Left lobe of liver (tissue), 2 donors: ENCODE results near the gene DYSF. TPM values are rescaled to one million over a fixed set of nuclear protein-coding genes. Genes with fewer than 3 reads are reported as not detected.
A peak's percentile ranks its signal among the peaks of the same experiment; 100 is the strongest.

Experiments
- ATAC-seq: fragments of 200-7000 bp; cut with Tn5 transposase; one replicate; pipeline ENCODE4 v1.9.1; 2020; ENCODE audit warnings: mild to moderate bottlenecking, moderate library complexity
- DNase-seq: peaks from one replicate; pipeline ENCODE4 v3.0.0-alpha.2; 2020; ENCODE audit warnings: low spot score
- total RNA-seq: library from RNA; stranded (reverse); gene quantifications from one replicate; pipeline ENCODE4 v1.2.1, GENCODE V29; 2021
- donor health status: DM: no; HTN: no; CAD: no; lungs with moderate emphysema.
- donor health status: DM: no; HTN: yes; CAD: no.

DYSF gene
- total RNA-seq, 1 donor from 2014 or later, result 30.0 TPM

DNA sequence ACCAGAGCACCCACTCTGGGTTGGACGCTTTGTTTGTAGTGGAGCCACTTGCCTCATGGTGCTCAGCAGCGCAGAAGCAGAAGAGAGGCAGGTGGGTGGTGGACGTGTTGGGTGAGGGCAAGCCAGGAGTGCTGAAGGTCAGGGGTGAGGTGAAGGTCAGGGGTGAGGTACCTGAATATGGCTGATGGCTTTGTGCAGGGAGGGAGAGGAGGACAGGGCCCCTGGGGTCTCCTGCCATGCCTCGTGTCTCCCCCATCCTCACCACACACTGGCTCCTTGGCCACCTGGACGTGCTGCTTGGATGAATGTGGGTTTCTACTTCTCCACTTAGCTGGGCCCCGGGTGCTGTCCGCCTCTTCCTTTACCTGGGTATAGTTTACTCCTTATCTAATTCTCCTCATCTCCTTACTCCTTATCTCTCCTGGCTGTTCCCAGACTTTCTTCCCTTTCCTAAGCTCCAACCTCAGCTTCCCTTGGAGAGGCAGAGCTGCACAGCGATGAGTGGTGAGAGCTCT, 68.1 kb downstream of the DYSF start:
- DNase-seq (peak; percentile 29), ATAC-seq (no peak)

- ATAC-seq (no peak), DNase-seq (no peak)
Observed at GRCh38 chr2:71524476-71524875, 71.1 kb downstream of the DYSF start.

DNA sequence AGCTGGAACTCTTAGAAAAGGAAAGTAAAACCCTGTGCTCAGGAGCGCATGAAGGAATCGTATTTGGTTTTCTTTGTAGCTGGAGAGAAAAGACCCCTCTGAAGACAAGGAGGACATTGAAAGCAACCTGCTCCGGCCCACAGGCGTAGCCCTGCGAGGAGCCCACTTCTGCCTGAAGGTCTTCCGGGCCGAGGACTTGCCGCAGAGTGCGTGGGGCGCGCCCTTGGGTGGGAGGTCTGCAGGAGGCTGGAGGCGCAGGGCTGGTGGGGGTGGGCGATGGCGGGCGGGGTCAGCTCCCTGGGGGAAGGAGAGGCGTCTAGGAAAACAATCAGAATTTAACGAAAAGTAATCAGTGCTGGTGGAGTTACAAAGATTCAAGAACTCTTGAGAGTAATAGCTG, 72.8 kb downstream of the DYSF start:
- ATAC-seq, result no peak
- no peak for DNase-seq

DNA sequence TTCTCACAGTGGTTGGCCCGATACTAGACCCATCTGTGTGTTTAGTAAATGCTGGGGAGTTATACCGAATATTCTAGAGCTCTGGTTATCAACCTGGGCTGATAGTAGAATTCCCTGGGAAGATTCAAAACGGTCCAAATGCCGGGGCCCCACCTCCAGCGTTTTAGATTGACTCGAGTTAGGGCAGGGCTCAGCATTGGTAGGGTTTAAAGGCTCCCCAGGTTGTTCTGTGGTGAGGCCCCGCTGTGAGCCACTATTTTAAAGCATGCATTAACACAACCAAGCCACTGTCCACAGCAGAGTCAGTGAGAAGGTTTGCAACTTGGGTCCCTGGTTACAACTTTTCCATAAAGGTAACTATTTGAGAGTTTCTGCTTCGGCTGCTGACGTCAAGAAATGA, 73.6 kb downstream of the DYSF start:
- ATAC-seq (no peak), DNase-seq (no peak)

- ATAC-seq (no peak), DNase-seq (no peak)
Observed at GRCh38 chr2:71528131-71528591, 74.8 kb downstream of the DYSF start.

GRCh38 chr2:71528749-71529148, 75.4 kb downstream of the DYSF start:
- no peak for ATAC-seq
- no peak for DNase-seq

GRCh38 chr2:71530211-71530610, 76.8 kb downstream of the DYSF start:
- peak; percentile 11 for ATAC-seq
- DNase-seq, result no peak

DNA sequence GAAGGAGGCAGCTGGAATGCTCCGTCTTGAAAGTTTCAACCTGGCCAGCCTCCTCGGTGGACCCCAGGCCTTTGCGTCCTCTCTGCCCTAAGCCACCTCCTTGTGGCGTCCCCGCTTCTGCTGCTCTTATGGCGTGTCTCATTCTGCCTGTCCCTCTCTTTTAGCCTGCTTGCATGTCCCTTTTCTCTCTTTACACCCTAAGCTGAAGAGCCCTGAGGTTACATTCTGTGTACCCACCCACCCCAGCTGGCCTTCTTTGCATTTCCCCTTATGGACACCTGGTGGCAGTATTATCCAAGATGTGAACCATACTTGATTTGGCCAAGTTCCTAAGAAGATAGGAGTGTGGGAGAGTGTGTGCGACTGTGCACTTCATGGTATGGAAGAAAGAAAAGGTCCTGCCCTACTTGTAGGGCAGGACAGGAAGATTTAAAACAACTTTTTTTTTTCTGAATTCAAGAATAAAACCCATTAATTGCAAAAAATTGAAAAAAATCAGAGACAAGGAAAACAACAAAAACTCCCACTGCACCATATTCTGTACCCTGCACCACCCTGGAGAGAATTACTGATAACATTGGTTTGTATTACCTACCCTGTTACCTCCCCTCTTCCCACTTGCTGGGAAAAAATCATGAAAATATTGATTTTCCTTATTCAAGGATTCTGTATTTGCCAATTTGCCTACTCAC, 77.4 kb downstream of the DYSF start:
- peak; percentile 75 for ATAC-seq
- no peak for DNase-seq

DNA sequence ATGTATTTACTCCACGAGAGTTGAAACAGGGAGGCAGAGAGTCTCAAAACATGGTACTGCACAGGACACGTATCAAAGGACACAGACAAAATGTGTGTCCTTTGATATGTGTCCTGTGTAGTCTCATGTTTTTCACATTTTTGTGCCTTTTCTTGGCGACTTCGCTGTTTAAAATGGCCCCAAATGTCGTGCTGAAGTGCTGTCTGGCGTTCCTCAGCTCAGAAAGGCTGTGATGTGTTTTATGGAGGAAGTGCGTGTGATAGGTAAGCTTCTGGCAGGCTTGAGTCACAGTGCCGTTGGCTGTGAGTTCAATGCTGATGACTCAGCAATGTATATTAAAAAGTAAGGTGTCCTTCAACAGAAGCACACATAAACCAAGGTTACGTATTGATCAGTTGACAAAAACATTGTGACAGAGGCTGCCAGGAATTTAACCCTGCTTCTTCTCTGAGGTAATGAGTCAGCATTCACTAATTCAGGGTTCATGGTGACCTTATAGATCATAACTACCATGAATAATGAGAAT, 78.2 kb downstream of the DYSF start:
- DNase-seq (no peak), ATAC-seq (no peak)

GRCh38 chr2:71532327-71532726, 79.0 kb downstream of the DYSF start:
- no peak for ATAC-seq
- DNase-seq, result no peak

DNA sequence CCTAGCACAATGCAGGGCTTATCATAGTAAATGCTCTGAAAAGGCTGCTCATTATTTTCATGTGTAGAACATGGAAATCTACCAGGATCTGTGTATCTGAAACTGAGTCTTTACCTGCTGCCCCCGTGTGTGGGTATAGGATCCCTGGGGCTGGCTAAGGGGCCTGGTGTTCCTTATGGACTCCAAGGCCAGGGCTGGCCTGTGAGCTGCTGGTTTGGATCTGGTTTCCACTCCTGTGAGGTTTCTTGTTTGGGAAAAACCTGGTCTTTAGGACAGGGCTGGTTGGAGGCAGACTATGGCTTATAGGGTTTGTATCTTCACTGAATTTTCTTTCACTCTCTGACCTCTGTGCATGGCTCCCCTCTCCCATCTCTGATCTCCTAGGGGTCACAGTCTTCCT, 80.8 kb downstream of the DYSF start:
- ATAC-seq (no peak), DNase-seq (no peak)

DNA sequence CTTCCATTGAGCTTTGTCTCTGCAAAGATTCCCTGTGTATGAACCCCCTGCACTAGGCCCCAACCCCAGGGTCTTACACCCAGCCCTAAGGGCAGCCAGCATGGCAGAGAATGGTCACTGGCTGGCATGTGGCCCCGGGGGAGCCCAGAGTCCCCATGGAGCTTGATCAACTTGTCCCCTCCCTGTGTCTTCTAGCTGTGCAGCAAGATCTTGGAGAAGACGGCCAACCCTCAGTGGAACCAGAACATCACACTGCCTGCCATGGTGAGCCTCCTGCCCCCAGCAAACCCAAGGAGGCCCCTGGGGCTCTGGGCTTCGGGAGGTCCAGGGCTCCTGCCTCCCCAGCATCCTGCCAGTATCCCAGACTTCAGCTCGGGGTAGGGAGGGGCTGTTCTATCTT, 81.5 kb downstream of the DYSF start:
- DNase-seq (no peak), ATAC-seq (no peak)

GRCh38 chr2:71535526-71535925, 82.2 kb downstream of the DYSF start:
- ATAC-seq (no peak), DNase-seq (no peak)

- ATAC-seq (no peak), DNase-seq (no peak)
Observed at GRCh38 chr2:71536226-71536671, 82.9 kb downstream of the DYSF start.

- DNase-seq (no peak), ATAC-seq (no peak)
Observed at GRCh38 chr2:71538241-71538640, 84.9 kb downstream of the DYSF start.

DNA sequence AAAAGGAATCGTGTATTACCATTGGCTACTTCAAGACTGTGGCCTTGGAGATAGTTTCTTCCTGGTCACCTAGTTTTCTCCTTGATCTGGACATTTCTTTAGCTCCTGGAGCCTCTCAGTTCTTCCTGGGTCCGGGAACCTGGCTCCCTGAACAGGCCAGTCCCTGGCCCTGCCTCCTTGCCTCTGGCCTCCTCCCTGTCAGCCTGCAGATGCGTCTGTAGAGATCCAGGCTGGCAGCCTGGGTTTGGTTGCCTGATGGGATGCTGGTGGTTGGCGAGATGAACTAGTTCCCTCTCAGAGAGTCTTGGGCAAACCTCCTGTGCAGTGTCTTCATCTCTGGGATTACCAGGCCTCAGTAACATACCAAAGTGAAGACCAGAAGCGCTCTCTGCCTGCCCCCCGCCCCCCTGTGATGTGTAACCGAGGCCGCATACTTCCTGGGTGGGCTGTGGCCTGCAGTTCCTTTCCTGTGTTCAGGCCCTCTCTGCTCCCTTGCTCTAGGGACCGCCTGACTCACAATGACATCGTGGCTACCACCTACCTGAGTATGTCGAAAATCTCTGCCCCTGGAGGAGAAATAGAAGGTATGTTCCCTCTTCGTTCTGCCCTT, 85.4 kb downstream of the DYSF start:
- DNase-seq, result no peak

GRCh38 chr2:71540818-71541217, 87.5 kb downstream of the DYSF start:
- no peak for DNase-seq
- no peak for ATAC-seq

More for the DNA sequence above, 85.4 kb downstream of the DYSF start:
- ATAC-seq, result no peak

- peak; percentile 33 for ATAC-seq
Observed at GRCh38 chr2:71544919-71545571, 91.7 kb downstream of the DYSF start.

GRCh38 chr2:71545572-71546274, 92.4 kb downstream of the DYSF start:
- no peak for DNase-seq
- peak; percentile 74 for ATAC-seq

More at GRCh38 chr2:71544919-71545571, 91.7 kb downstream of the DYSF start:
- no peak for DNase-seq

DNA sequence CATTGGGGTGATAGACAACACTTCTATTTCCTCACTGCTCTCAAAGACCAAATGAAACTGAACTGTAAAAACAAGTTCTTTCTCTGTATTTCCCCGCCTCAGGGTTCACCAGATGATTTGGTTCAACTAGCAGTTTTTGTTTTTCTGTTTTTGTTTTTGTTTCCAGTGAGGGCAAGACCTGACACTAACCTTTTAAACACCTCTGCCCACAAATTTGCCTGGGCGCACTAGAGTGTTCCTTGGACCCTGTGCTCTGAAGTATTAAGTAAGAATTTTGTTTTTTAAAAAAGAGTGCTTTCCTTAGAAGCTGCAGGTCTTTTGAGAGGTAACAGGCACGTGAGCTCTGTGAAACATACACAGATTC, 92.9 kb downstream of the DYSF start:
- ATAC-seq, result no peak

GRCh38 chr2:71546777-71547281, 93.5 kb downstream of the DYSF start:
- DNase-seq (no peak), ATAC-seq (no peak)

More for the DNA sequence above, 92.9 kb downstream of the DYSF start:
- no peak for DNase-seq
